ENCODE measurements around the gene LAGE3. TPM values are rescaled to one million over a fixed set of nuclear protein-coding genes. Genes with fewer than 3 reads are reported as not detected.
A peak's percentile ranks its signal among the peaks of the same experiment; 100 is the strongest.

LAGE3 gene
- total and polyA plus RNA-seq, 2 of the 8 experiments (the other 6 are each of a cell fraction or from before 2014, with no cell fraction given) = 44.5 to 102 TPM

DNA sequence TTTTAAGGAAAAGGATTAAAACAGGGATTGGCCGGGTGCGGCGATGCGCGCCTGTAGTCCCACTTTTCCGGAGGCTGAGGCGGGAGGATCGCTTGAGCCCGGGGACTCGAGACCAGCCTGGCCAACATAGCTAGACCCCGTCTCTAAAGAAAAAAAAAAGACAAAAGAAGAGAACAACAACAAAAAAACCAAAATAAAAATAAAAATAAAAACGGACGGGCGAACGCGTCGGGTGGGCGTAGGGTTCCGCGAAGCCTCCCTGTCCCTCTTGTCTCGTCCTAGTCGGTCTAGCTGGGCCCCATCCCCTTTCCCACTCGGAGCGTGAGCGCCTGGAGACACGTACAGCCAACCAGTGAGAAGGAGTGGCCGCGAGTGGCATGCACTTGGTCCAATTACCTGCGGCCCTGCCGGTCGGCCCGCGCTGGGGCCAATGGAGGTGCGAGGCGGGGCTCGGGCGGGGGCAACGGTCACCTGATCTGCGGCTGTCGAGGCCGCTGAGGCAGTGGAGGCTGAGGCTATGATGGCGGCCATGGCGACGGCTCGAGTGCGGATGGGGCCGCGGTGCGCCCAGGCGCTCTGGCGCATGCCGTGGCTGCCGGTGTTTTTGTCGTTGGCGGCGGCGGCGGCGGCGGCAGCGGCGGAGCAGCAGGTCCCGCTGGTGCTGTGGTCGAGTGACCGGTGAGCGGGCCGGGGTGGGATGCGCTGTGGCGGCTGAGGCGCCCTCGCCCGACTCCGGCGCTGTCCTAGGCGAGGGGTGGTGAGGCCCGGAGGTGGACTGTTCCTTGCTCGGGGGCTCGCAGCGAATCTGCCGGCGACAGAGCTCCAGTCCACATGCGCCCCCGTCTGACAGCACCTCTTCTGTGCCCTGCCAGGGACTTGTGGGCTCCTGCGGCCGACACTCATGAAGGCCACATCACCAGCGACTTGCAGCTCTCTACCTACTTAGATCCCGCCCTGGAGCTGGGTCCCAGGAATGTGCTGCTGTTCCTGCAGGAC is 50.6 kb downstream of the LAGE3 start, which contains the start of gene ATP6AP1 (continued):
- TF ChIP-seq, protein P1, sequence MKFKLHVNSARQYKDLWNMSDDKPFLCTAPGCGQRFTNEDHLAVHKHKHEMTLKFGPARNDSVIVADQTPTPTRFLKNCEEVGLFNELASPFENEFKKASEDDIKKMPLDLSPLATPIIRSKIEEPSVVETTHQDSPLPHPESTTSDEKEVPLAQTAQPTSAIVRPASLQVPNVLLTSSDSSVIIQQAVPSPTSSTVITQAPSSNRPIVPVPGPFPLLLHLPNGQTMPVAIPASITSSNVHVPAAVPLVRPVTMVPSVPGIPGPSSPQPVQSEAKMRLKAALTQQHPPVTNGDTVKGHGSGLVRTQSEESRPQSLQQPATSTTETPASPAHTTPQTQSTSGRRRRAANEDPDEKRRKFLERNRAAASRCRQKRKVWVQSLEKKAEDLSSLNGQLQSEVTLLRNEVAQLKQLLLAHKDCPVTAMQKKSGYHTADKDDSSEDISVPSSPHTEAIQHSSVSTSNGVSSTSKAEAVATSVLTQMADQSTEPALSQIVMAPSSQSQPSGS (IDR thresholded peaks at IDR 0.05; ENCODE audit: low read length) = no peak
- TF ChIP-seq, protein P2, sequence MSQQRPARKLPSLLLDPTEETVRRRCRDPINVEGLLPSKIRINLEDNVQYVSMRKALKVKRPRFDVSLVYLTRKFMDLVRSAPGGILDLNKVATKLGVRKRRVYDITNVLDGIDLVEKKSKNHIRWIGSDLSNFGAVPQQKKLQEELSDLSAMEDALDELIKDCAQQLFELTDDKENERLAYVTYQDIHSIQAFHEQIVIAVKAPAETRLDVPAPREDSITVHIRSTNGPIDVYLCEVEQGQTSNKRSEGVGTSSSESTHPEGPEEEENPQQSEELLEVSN (IDR thresholded peaks at IDR 0.05) = no peak
- TF ChIP-seq JUN (IDR thresholded peaks at IDR 0.05; ENCODE audit: low read depth, low read length) (no peak), SP4 (IDR thresholded peaks at IDR 0.05; ENCODE audit: low read length) (no peak), YY1 (IDR thresholded peaks at IDR 0.05; ENCODE audit: low read depth, low read length) (peak; percentile 90), RFX5 (IDR thresholded peaks at IDR 0.05; ENCODE audit: borderline replicate concordance, low read depth, low read length) (no peak), GTF2F1 (IDR thresholded peaks at IDR 0.05; ENCODE audit: borderline replicate concordance, low read depth, low read length) (no peak), ASH2L (IDR thresholded peaks at IDR 0.05; ENCODE audit: low read length) (peak; percentile 61), CBX8 (IDR thresholded peaks at IDR 0.05; ENCODE audit: borderline replicate concordance, low read depth, low read length) (no peak), NANOG (IDR thresholded peaks at IDR 0.05; ENCODE audit: insufficient read depth, low read depth, low read length, poor library complexity, severe bottlenecking) (no peak), CHD2 (IDR thresholded peaks at IDR 0.05; ENCODE audit: low read length) (peak; percentile 82), TAF7 (optimal IDR thresholded peaks at IDR 0.05; ENCODE audit: borderline replicate concordance, low read depth, low read length) (no peak), HDAC2 (IDR thresholded peaks at IDR 0.05; ENCODE audit: borderline replicate concordance in 1 of 2, low read depth in 2 of 2, low read length in 2 of 2) (no peak)
- TF ChIP-seq, protein P3, sequence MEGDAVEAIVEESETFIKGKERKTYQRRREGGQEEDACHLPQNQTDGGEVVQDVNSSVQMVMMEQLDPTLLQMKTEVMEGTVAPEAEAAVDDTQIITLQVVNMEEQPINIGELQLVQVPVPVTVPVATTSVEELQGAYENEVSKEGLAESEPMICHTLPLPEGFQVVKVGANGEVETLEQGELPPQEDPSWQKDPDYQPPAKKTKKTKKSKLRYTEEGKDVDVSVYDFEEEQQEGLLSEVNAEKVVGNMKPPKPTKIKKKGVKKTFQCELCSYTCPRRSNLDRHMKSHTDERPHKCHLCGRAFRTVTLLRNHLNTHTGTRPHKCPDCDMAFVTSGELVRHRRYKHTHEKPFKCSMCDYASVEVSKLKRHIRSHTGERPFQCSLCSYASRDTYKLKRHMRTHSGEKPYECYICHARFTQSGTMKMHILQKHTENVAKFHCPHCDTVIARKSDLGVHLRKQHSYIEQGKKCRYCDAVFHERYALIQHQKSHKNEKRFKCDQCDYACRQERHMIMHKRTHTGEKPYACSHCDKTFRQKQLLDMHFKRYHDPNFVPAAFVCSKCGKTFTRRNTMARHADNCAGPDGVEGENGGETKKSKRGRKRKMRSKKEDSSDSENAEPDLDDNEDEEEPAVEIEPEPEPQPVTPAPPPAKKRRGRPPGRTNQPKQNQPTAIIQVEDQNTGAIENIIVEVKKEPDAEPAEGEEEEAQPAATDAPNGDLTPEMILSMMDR (IDR thresholded peaks at IDR 0.05; ENCODE audit: control extremely low read depth in 1 of 3, insufficient read depth in 1 of 3, low read depth in 1 of 3, low read length in 3 of 3) = no peak
- TF ChIP-seq, protein P4, sequence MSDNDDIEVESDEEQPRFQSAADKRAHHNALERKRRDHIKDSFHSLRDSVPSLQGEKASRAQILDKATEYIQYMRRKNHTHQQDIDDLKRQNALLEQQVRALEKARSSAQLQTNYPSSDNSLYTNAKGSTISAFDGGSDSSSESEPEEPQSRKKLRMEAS (IDR thresholded peaks at IDR 0.05) = 0 out of 2 replicates have a peak, but pooled peaks have one; percentile 52
- TF ChIP-seq, protein P5, sequence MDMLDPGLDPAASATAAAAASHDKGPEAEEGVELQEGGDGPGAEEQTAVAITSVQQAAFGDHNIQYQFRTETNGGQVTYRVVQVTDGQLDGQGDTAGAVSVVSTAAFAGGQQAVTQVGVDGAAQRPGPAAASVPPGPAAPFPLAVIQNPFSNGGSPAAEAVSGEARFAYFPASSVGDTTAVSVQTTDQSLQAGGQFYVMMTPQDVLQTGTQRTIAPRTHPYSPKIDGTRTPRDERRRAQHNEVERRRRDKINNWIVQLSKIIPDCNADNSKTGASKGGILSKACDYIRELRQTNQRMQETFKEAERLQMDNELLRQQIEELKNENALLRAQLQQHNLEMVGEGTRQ (IDR thresholded peaks at IDR 0.05; ENCODE audit: low read length) = peak; percentile 62
